Astrocyte (in vitro differentiated cells and primary cell): Measurements from ENCODE around the gene RTN4. TPM values are rescaled to one million over a fixed set of nuclear protein-coding genes. Genes with fewer than 3 reads are reported as not detected.

Source experiments
- DNase-seq: peaks from one replicate; pipeline ENCODE4 v3.0.0-alpha.2; 2010; ENCODE audit warnings: low read depth
- FAIRE-seq: peaks from 2 replicates; lab custom pipeline; 2011; peaks lifted over from hg19 to GRCh38; lab: Jason Lieb, UNC
- H2AFZ ChIP-seq: 2 replicates; pipeline ENCODE4 v1.6.0; 2012; ENCODE audit warnings: low read depth, low read length, inconsistent platforms
- H3K27ac ChIP-seq: 2 replicates; pipeline ENCODE4 v1.5.1; 2011; ENCODE audit warnings: low read depth, low read length, inconsistent platforms
- H3K27me3 ChIP-seq: 2 replicates; pipeline ENCODE4 v1.6.0; 2011; ENCODE audit warnings: low read length, inconsistent platforms; ENCODE audit not compliant: insufficient read depth
- H3K36me3 ChIP-seq: 2 replicates; pipeline ENCODE4 v1.5.1; 2011; ENCODE audit warnings: low read length, inconsistent platforms; ENCODE audit not compliant: insufficient read depth
- H3K4me1 ChIP-seq: 2 replicates; pipeline ENCODE4 v1.5.1; 2011; ENCODE audit warnings: low read length, inconsistent platforms; ENCODE audit not compliant: insufficient read depth
- H3K4me2 ChIP-seq: 2 replicates; pipeline ENCODE4 v1.6.0; 2012; ENCODE audit warnings: low read length, inconsistent platforms
- H3K4me3 ChIP-seq: 2 replicates; pipeline ENCODE4 v1.5.1; 2011; ENCODE audit warnings: low read depth, mild to moderate bottlenecking, low read length, inconsistent platforms; ENCODE audit not compliant: insufficient read depth
- H3K79me2 ChIP-seq: 2 replicates; pipeline ENCODE4 v1.6.0; 2012; ENCODE audit warnings: mild to moderate bottlenecking, low read length, inconsistent platforms; ENCODE audit not compliant: insufficient read depth
- H3K9ac ChIP-seq: 2 replicates; pipeline ENCODE4 v1.6.0; 2012; ENCODE audit warnings: mild to moderate bottlenecking, low read length, inconsistent platforms
- H3K9me3 ChIP-seq: 2 replicates; pipeline ENCODE4 v1.5.1; 2012; ENCODE audit warnings: low read depth, mild to moderate bottlenecking, low read length, inconsistent platforms; ENCODE audit not compliant: insufficient read depth
- H4K20me1 ChIP-seq: 2 replicates; pipeline ENCODE4 v1.6.0; 2012; ENCODE audit warnings: low read length, inconsistent platforms; ENCODE audit not compliant: insufficient read depth
- H3K27ac Mint-ChIP-seq: one replicate; pipeline ENCODE4 v1.8.0; 2021; ENCODE audit warnings: mild to moderate bottlenecking, mixed read lengths; ENCODE audit not compliant: unreplicated experiment
- H3K27me3 Mint-ChIP-seq: one replicate; pipeline ENCODE4 v1.8.0; 2021; ENCODE audit warnings: low read depth, mixed read lengths; ENCODE audit not compliant: unreplicated experiment
- H3K36me3 Mint-ChIP-seq: one replicate; pipeline ENCODE4 v1.8.0; 2021; ENCODE audit warnings: low read depth, mixed read lengths; ENCODE audit not compliant: unreplicated experiment
- H3K4me1 Mint-ChIP-seq: one replicate; pipeline ENCODE4 v1.8.0; 2021; ENCODE audit warnings: low read depth, mixed read lengths; ENCODE audit not compliant: unreplicated experiment
- H3K4me3 Mint-ChIP-seq: one replicate; pipeline ENCODE4 v1.8.0; 2021; ENCODE audit warnings: mild to moderate bottlenecking, moderate library complexity, mixed read lengths; ENCODE audit not compliant: unreplicated experiment
- H3K9me3 Mint-ChIP-seq: one replicate; pipeline ENCODE4 v1.8.0; 2021; ENCODE audit warnings: mild to moderate bottlenecking, mixed read lengths; ENCODE audit not compliant: unreplicated experiment
- EZH2 ChIP-seq: IDR thresholded peaks from 2 replicates; pipeline ENCODE4 v1.6.1; 2012; ENCODE audit warnings: mild to moderate bottlenecking, low read length, inconsistent platforms; ENCODE audit not compliant: insufficient read depth
- total RNA-seq: library from RNA; stranded (reverse); gene quantifications from 2 replicates; pipeline ENCODE4 v1.2.1, GENCODE V29; 2021
- TF ChIP-seq, protein P1 (sequence below): IDR thresholded peaks from 2 replicates; pipeline ENCODE4 v1.5.1; 2011; ENCODE audit warnings: low read depth, mild to moderate bottlenecking, inconsistent platforms, low read length, moderate library complexity; ENCODE audit not compliant: insufficient read depth

Gene RTN4
- total RNA-seq, 1 donor from 2014 or later, result 541 TPM

DNA sequence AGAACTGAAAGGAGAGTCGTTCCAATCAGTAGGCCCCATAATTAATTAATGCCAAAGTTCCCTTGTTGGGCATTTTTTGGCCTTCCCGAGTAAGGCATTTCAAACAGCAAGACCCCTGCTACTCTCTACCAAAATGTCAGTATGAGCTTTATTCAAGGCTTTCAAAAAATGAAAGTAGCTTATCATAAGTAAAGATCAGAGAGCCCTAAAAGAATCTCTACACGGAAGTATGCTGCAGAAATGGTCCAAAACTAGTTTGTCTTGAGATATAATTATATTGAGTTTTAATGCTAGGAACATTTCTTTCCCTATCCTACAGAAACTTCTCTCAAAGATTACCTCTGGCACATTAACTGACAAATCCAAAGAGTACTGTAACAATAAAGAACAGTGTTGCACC, 43.9 kb downstream of the RTN4 start:
- no peaks in the 10 kb centered on the region for H3K27me3 ChIP-seq
- no peak overlapping the region for H3K9ac ChIP-seq
- no peaks in the 10 kb centered on the region for H3K36me3 Mint-ChIP-seq
- no peak overlapping the region for H3K4me3 ChIP-seq
- TF ChIP-seq, protein P1, sequence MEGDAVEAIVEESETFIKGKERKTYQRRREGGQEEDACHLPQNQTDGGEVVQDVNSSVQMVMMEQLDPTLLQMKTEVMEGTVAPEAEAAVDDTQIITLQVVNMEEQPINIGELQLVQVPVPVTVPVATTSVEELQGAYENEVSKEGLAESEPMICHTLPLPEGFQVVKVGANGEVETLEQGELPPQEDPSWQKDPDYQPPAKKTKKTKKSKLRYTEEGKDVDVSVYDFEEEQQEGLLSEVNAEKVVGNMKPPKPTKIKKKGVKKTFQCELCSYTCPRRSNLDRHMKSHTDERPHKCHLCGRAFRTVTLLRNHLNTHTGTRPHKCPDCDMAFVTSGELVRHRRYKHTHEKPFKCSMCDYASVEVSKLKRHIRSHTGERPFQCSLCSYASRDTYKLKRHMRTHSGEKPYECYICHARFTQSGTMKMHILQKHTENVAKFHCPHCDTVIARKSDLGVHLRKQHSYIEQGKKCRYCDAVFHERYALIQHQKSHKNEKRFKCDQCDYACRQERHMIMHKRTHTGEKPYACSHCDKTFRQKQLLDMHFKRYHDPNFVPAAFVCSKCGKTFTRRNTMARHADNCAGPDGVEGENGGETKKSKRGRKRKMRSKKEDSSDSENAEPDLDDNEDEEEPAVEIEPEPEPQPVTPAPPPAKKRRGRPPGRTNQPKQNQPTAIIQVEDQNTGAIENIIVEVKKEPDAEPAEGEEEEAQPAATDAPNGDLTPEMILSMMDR, result no peak
- no peak for TF ChIP-seq EZH2
- no peaks in the 10 kb centered on the region for H3K27me3 Mint-ChIP-seq
- H3K79me2 ChIP-seq, result peaks cover 100% of the 10 kb centered on the region
- H3K36me3 ChIP-seq, result no peaks in the 10 kb centered on the region
- peaks cover 99% of the 10 kb centered on the region for H4K20me1 ChIP-seq
- peaks cover 17% of the 10 kb centered on the region for H3K4me1 ChIP-seq
- no peak overlapping the region for H3K27ac ChIP-seq
- DNase-seq (no peak), FAIRE-seq (no peak)
- no peak overlapping the region for H2AFZ ChIP-seq
- no peak overlapping the region for H3K4me2 ChIP-seq
- H3K9me3 ChIP-seq, result no peaks in the 10 kb centered on the region
- H3K9me3 Mint-ChIP-seq, result no peaks in the 10 kb centered on the region
- no peak overlapping the region for H3K4me3 Mint-ChIP-seq
- peaks cover 48% of the 10 kb centered on the region for H3K4me1 Mint-ChIP-seq
- H3K27ac Mint-ChIP-seq, result no peak overlapping the region

DNA sequence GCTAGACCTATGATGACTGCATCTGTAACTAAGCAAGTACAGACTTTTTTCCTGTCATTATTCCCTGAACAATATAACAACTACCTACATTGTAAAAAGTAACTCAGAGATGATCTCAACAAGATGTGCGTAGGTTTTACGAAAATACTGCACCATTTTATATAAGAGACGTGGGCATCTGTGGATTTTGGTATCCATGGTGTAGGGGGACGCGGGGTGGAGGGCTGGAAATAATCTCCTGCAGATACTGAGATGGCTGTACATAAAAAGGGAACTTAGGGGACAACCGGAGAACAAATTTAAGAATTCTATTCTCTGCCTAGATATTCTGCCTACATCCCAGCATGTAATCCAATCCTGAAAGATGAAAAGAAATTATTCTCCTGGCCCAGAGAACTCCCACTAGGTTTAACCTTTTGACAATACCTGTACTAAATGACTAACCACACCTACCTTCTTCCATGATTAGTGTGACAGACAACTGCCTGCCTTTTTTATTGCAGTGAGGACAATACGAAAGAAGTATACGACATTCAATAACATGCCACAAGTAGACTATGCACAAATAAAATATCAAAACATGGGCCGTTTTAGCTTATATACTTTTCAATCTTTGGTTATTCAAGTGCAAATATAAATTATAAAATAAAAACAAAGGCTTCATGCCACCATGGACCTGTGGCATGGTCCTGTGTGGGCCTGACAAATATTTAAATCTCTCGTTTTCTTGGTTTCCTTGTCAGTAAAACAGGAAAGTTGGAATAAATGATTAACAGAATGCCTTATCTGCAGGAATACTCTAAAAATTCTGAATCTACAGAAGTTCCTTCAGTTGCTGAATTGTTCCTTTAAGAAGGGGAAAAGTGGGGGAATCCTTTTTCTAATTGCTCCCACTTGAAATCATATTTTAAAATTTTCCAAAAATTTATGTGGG, 46.3 kb downstream of the RTN4 start:
- Histone ChIP-seq H3K9me3 (no peaks in the 10 kb centered on the region), H3K9ac (no peak overlapping the region), H2AFZ (no peak overlapping the region), H3K36me3 (no peaks in the 10 kb centered on the region), H3K4me3 (no peak overlapping the region), H3K27ac (no peak overlapping the region), H3K27me3 (no peaks in the 10 kb centered on the region), H3K4me1 (peaks cover 13% of the 10 kb centered on the region), H3K4me2 (no peak overlapping the region), H4K20me1 (peaks cover 99% of the 10 kb centered on the region), H3K79me2 (peaks cover 100% of the 10 kb centered on the region)
- no peaks in the 10 kb centered on the region for H3K36me3 Mint-ChIP-seq
- H3K9me3 Mint-ChIP-seq, result no peaks in the 10 kb centered on the region
- no peak overlapping the region for H3K4me3 Mint-ChIP-seq
- FAIRE-seq (no peak), DNase-seq (no peak)
- no peak for TF ChIP-seq EZH2
- TF ChIP-seq, protein P1, result no peak
- peaks cover 47% of the 10 kb centered on the region for H3K4me1 Mint-ChIP-seq
- peak overlapping the region; percentile 6 for H3K27ac Mint-ChIP-seq
- H3K27me3 Mint-ChIP-seq, result no peaks in the 10 kb centered on the region

DNA sequence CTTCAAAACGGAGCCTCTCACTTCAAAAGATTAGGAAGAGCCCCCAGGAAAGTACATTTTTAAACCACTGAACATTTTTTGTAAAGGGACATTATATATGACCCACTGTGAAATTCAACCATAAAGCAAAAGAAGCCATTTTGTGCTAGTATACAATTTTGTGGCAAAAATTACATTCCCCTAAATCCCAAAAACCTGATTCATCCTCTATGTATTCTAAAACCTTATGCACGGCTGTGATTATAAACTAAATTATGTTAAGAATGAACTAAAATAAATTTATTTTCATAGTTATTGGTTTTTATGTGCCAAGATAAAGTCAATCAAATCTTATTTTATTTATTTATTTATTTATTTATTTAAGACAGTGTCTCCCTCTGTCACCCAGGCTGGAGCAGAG, 48.5 kb downstream of the RTN4 start:
- no peaks in the 10 kb centered on the region for H3K36me3 Mint-ChIP-seq
- Histone ChIP-seq H2AFZ (no peak overlapping the region), H4K20me1 (peaks cover 99% of the 10 kb centered on the region), H3K27ac (no peak overlapping the region), H3K9ac (no peak overlapping the region), H3K36me3 (no peaks in the 10 kb centered on the region), H3K4me1 (peaks cover 20% of the 10 kb centered on the region), H3K4me2 (no peak overlapping the region), H3K4me3 (no peak overlapping the region), H3K27me3 (no peaks in the 10 kb centered on the region), H3K79me2 (peaks cover 100% of the 10 kb centered on the region), H3K9me3 (no peaks in the 10 kb centered on the region)
- DNase-seq (no peak), FAIRE-seq (no peak)
- TF ChIP-seq, protein P1, result no peak
- no peak overlapping the region for H3K4me3 Mint-ChIP-seq
- H3K4me1 Mint-ChIP-seq, result peaks cover 44% of the 10 kb centered on the region
- no peak overlapping the region for H3K27ac Mint-ChIP-seq
- no peaks in the 10 kb centered on the region for H3K9me3 Mint-ChIP-seq
- no peaks in the 10 kb centered on the region for H3K27me3 Mint-ChIP-seq
